ES-I3 (cell line): ENCODE data around the gene SLC7A4.
"Not testable (repeated sequence)": the region's sequence is repeated elsewhere in the genome, so short reads cannot be mapped to it uniquely, and the experiment has no call there.

ENCODE experiments used
- H3K36me3 ChIP-seq: 2 replicates; pipeline ENCODE4 v1.6.1; 2013; ENCODE audit warnings: mild to moderate bottlenecking, low read length, control low read depth, moderate library complexity; ENCODE audit not compliant: insufficient read depth
- H3K4me1 ChIP-seq: 2 replicates; pipeline ENCODE4 v1.6.1; 2013; ENCODE audit warnings: mild to moderate bottlenecking, control low read depth, low read length; ENCODE audit not compliant: insufficient read depth
- H3K9ac ChIP-seq: 2 replicates; pipeline ENCODE4 v1.6.1; 2013; ENCODE audit warnings: low read depth, mild to moderate bottlenecking, low read length, moderate library complexity
- H3K9me3 ChIP-seq: 2 replicates; pipeline ENCODE4 v1.6.1; 2013; ENCODE audit warnings: mild to moderate bottlenecking, low read length, moderate library complexity; ENCODE audit not compliant: control insufficient read depth, insufficient read depth

Gene SLC7A4

GRCh38 chr22:21039158-21039557, 6.8 kb upstream of the SLC7A4 start:
- not testable (repeated sequence) for H3K9ac ChIP-seq, H3K9me3 ChIP-seq, H3K4me1 ChIP-seq, H3K36me3 ChIP-seq

DNA sequence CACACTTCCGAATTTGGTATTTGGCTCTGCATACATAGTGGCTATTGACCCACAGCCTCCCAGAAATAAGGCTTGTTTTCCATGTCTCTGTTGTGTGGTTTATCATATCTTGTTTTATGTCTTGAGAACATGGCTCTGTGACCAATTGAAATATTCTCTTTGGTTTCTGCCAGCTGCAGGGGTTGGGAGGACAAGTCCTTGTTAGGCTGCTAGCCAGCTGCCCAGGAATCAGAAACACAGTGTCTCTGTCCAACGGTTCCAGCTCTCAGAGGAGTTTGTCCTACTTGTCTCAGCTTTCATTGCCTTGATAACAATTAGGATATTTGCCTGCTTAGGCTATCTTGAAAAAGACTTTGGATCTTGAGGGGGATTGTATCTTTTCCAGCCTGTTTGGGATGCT, 6.0 kb upstream of the SLC7A4 start:
- no peaks in the 10 kb centered on the region for H3K36me3 ChIP-seq
- H3K9ac ChIP-seq: no peak overlapping the region
- H3K4me1 ChIP-seq: no peaks in the 10 kb centered on the region
- H3K9me3 ChIP-seq: no peaks in the 10 kb centered on the region

DNA sequence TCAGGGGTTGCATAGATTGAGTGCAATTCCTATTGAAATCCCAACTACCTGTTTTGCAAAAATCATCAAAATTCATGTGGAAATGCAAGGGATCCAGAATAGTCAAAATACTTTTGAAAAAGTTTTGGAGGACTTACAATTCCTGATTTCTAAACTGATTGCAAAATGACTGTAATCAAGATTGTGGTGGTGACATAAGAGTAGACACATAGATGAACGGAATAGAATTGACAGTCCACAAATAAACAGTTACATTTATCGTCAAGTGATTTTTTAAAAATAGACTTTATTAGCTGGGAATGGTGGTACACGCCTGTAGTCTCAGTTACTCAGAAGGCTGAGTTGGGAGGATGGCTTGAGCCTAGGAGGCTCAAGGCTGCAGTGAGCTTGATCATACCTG, 2.6 kb upstream of the SLC7A4 start:
- Histone ChIP-seq H3K36me3 (no peaks in the 10 kb centered on the region), H3K9ac (no peak overlapping the region), H3K9me3 (no peaks in the 10 kb centered on the region), H3K4me1 (no peaks in the 10 kb centered on the region; the same call in 1 of the 2 replicates)

DNA sequence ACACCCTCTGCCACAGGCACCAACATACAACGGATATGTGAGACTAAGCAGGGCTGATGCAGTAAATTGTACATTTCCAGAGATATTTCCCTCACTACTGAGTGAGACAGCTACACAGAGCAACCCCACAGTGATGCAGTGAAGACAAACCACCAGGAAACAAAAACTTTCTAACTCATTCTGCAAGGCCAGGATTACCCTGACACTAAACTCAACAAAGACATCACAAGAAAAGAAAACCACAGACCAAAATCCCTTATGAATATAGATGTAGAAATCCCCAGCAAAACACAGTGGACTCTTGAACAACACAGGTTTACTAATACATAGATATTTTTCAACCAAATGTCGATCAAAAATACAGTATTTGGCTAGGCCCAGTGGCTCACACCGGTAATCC, 1.5 kb upstream of the SLC7A4 start:
- H3K9ac ChIP-seq: no peak overlapping the region
- H3K4me1 ChIP-seq: no peaks in the 10 kb centered on the region; the same call in 1 of the 2 replicates
- no peaks in the 10 kb centered on the region for H3K9me3 ChIP-seq
- no peaks in the 10 kb centered on the region for H3K36me3 ChIP-seq

- peak overlapping the region; percentile 50; the same call in 1 of the 2 replicates for H3K9ac ChIP-seq
- no peaks in the 10 kb centered on the region; the same call in 1 of the 2 replicates for H3K4me1 ChIP-seq
These were observed 717 bp upstream of the SLC7A4 start for GRCh38 chr22:21032868-21033688.

GRCh38 chr22:21031545-21032036, 770 bp downstream of the SLC7A4 start:
- H3K4me1 ChIP-seq: no peaks in the 10 kb centered on the region; the same call in 1 of the 2 replicates
- H3K9ac ChIP-seq: peak overlapping the region; percentile 50; the same call in 1 of the 2 replicates
- no peaks in the 10 kb centered on the region for H3K36me3 ChIP-seq
- H3K9me3 ChIP-seq: no peaks in the 10 kb centered on the region

More at GRCh38 chr22:21032868-21033688, 717 bp upstream of the SLC7A4 start:
- no peaks in the 10 kb centered on the region for H3K9me3 ChIP-seq
- no peaks in the 10 kb centered on the region for H3K36me3 ChIP-seq

GRCh38 chr22:21030621-21031544, 1.5 kb downstream of the SLC7A4 start:
- no peaks in the 10 kb centered on the region for H3K9me3 ChIP-seq
- no peak overlapping the region for H3K9ac ChIP-seq
- no peaks in the 10 kb centered on the region for H3K36me3 ChIP-seq
- H3K4me1 ChIP-seq: no peaks in the 10 kb centered on the region; the same call in 1 of the 2 replicates

DNA sequence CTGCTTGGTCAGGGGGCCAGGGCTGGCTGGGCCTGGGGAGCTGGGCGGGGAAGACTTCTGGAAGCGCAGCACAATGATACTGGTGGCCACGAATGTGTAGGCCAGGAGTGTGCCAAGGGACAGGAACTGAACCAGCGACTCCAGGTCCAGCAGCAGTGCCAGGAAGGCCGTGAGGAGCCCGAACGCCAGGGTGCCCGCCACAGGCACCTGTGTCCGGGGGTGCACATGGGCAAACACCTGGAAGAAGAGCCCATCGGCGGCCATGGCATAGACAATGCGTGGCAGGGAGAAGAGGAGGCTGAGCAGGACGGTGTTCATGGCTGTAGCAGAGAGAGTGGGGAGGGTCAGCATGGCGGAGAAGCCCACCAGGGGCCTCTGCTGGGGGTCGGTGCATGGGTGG, 2.3 kb downstream of the SLC7A4 start:
- Histone ChIP-seq H3K36me3 (no peaks in the 10 kb centered on the region), H3K4me1 (no peaks in the 10 kb centered on the region; the same call in 1 of the 2 replicates), H3K9me3 (no peaks in the 10 kb centered on the region), H3K9ac (no peak overlapping the region)

DNA sequence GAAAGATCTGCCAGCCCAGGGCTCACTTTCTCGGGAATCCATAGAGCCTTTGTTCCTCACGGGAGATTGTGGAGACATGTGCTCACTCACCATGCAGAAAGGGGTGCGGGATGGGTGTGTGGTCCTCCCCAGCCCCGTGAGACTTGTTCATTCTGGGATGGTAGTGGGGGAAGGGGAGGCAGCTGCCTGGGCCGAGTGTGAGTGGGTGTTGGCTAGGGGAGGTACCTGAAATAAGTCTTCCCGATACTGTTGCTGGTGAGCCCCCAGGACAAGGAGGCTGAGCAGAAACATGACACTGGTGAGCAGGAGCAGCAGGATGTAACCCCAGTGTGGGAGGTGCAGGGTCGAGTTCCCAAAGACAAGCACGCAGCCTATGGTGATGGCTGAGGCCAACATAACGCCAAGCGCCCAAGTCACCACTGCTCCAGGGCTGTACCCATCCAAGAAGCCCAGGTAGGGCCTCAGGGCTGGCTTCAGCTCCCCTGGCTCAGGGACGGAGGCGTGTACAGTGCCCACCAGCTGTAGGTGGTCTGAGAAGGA, 2.8 kb downstream of the SLC7A4 start:
- Histone ChIP-seq H3K36me3 (no peaks in the 10 kb centered on the region), H3K9me3 (no peaks in the 10 kb centered on the region), H3K9ac (no peak overlapping the region), H3K4me1 (no peaks in the 10 kb centered on the region; the same call in 1 of the 2 replicates)

GRCh38 chr22:21028277-21029251, 3.8 kb downstream of the SLC7A4 start:
- H3K9ac ChIP-seq: no peak overlapping the region
- no peaks in the 10 kb centered on the region; the same call in 1 of the 2 replicates for H3K4me1 ChIP-seq
- no peaks in the 10 kb centered on the region for H3K9me3 ChIP-seq
- H3K36me3 ChIP-seq: no peaks in the 10 kb centered on the region

DNA sequence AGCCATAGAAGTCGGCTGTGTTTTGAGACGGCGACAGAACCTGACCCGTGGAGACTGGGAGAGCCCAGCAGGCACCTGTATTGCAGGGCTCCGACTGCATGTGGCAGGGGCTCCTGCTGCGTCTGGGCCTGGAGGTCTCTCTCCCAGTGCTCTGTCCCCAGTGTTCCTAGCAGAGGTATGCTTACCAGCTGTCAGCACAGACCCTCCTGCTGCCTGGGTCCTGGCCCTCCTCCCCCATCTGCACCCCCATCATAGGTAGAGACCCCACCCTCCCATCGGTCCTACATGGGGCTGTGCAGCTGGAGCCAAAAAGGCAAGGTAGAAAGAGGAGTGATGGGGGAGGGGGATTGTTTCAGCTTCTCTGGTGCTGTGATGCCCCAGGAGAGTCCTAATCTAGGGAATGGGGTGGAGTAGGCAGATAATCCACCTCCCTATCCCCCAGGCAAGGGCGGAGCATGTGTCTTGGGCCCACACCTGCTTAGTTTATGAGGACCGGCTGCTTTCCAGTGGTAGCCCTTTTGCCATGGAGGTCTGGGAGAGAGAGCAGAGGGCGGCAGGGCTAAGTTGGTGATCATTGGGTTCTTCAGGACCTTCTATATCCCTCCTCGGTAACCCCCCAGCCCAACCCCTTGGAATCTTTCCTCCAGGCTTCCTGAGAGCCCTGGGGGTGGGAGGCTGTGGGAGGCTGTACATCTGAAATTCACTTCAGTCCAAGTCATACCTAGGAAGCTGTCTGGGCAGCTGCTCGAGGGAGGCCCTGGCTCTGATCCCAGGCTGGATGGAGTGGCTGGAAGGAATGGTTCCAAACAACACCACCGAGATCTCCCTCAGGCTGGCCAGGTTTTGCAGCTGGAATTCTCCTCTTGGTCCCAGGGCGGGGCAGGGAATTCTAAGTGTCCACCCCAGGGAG, 5.3 kb downstream of the SLC7A4 start:
- no peak overlapping the region for H3K9ac ChIP-seq
- no peaks in the 10 kb centered on the region; the same call in 1 of the 2 replicates for H3K4me1 ChIP-seq

GRCh38 chr22:21025763-21026755, 6.3 kb downstream of the SLC7A4 start:
- Histone ChIP-seq H3K9me3 (no peaks in the 10 kb centered on the region), H3K4me1 (no peaks in the 10 kb centered on the region), H3K36me3 (no peaks in the 10 kb centered on the region), H3K9ac (no peak overlapping the region)

More for the DNA sequence above, 5.3 kb downstream of the SLC7A4 start:
- no peaks in the 10 kb centered on the region for H3K9me3 ChIP-seq
- no peaks in the 10 kb centered on the region for H3K36me3 ChIP-seq
